Measurements from ENCODE around the gene BORCS5.

- TF ChIP-seq, protein P1, sequence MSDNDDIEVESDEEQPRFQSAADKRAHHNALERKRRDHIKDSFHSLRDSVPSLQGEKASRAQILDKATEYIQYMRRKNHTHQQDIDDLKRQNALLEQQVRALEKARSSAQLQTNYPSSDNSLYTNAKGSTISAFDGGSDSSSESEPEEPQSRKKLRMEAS (IDR thresholded peaks at IDR 0.05), result no peak
- TF ChIP-seq, protein P2, sequence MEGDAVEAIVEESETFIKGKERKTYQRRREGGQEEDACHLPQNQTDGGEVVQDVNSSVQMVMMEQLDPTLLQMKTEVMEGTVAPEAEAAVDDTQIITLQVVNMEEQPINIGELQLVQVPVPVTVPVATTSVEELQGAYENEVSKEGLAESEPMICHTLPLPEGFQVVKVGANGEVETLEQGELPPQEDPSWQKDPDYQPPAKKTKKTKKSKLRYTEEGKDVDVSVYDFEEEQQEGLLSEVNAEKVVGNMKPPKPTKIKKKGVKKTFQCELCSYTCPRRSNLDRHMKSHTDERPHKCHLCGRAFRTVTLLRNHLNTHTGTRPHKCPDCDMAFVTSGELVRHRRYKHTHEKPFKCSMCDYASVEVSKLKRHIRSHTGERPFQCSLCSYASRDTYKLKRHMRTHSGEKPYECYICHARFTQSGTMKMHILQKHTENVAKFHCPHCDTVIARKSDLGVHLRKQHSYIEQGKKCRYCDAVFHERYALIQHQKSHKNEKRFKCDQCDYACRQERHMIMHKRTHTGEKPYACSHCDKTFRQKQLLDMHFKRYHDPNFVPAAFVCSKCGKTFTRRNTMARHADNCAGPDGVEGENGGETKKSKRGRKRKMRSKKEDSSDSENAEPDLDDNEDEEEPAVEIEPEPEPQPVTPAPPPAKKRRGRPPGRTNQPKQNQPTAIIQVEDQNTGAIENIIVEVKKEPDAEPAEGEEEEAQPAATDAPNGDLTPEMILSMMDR (IDR thresholded peaks at IDR 0.05; ENCODE audit: control extremely low read depth in 1 of 3, insufficient read depth in 1 of 3, low read depth in 1 of 3, low read length in 3 of 3), result no peak
- no peak for TF ChIP-seq HDAC6 (IDR thresholded peaks at IDR 0.05; ENCODE audit: low read depth, low read length)
- TF ChIP-seq POLR2A (IDR thresholded peaks at IDR 0.05; ENCODE audit: control extremely low read depth in 1 of 2, low read depth in 2 of 2, low read length in 2 of 2), result no peak
- TF ChIP-seq POLR2AphosphoS5 (IDR thresholded peaks at IDR 0.05; ENCODE audit: low read depth, low read length), result no peak
Observed at GRCh38 chr12:12387501-12387900, 30.6 kb downstream of the BORCS5 start.
